EH (cell line): ENCODE measurements around the gene OR14K1.
"Not testable (repeated sequence)": the region's sequence is repeated elsewhere in the genome, so short reads cannot be mapped to it uniquely, and the experiment has no call there.

ENCODE experiments used
- DNase-seq: peaks from one replicate; pipeline ENCODE4 v3.0.0-alpha.2; 2015; ENCODE audit warnings: low read depth

OR14K1 gene

GRCh38 chr1:247738315-247738714, at the start of gene OR14K1:
OR14K1 (plus strand) TSS chr1:247738615; CDS start chr1:247738615, 0 bp downstream.
- no peak for DNase-seq

GRCh38 chr1:247701338-247701737, 37.1 kb upstream of the OR14K1 start:
- DNase-seq, result no peak

GRCh38 chr1:247710681-247711080, 27.7 kb upstream of the OR14K1 start:
- DNase-seq, result not testable (repeated sequence)

- DNase-seq, result no peak
Measured at GRCh38 chr1:247713753-247714152, 24.7 kb upstream of the OR14K1 start.

GRCh38 chr1:247716546-247716945, 21.9 kb upstream of the OR14K1 start, which contains the start of gene OR6F1:
OR6F1 (minus strand) TSS chr1:247716646; CDS start chr1:247712755, 3,891 bp downstream.
- no peak for DNase-seq

GRCh38 chr1:247721222-247721621, 17.2 kb upstream of the OR14K1 start:
- DNase-seq, result no peak

- DNase-seq, result no peak
Measured at GRCh38 chr1:247740721-247741120, 2.3 kb downstream of the OR14K1 start.

- DNase-seq, result no peak
Measured at GRCh38 chr1:247741756-247742155, 3.3 kb downstream of the OR14K1 start.

- DNase-seq, result peak; percentile 12
Measured at GRCh38 chr1:247742215-247742760, 3.9 kb downstream of the OR14K1 start.

GRCh38 chr1:247746391-247746935, 8.0 kb downstream of the OR14K1 start:
- no peak for DNase-seq

GRCh38 chr1:247747616-247748015, 9.2 kb downstream of the OR14K1 start:
- DNase-seq, result peak; percentile 3

GRCh38 chr1:247748041-247748440, 9.6 kb downstream of the OR14K1 start, which contains the start of gene OR14A2:
OR14A2 (minus strand) TSS chr1:247748141.
- no peak for DNase-seq

- DNase-seq, result no peak
Measured at GRCh38 chr1:247749870-247750269, 11.5 kb downstream of the OR14K1 start.

GRCh38 chr1:247754311-247754710, 15.9 kb downstream of the OR14K1 start:
- DNase-seq, result not testable (repeated sequence)

GRCh38 chr1:247760456-247760855, 22.0 kb downstream of the OR14K1 start, which contains the start of gene OR1C1:
OR1C1 (minus strand) TSS chr1:247760556; CDS start chr1:247758406, 2,150 bp downstream.
- DNase-seq, result no peak

GRCh38 chr1:247769603-247770002, 31.2 kb downstream of the OR14K1 start:
- DNase-seq, result no peak
